ENCODE data around the gene CREBL2.

DNA sequence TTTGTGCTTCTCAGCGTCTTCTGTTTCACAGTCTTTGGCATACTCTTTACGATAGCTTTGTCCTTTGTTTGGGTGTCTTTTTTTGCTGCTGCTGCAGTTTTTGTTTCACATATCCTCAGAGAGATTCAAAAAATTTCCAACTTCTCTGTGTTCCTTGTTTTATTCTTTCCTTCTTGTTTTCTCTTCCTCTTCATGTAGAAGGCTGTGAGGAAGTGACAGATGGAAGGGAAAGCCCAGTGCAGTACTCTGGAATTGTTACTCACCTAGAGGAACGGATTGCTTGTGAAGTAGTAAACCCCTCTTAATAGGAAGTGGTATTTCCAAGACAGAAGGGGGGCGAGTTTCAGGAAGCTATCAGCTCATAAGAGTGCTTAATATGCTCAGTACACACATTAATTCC is 1.7 kb downstream of the CREBL2 start:
- TF ChIP-seq GLIS3 (CRISPR knock-in tag; IDR thresholded peaks at IDR 0.05) (no peak), ZFP3 (CRISPR knock-in tag; IDR thresholded peaks at IDR 0.05) (no peak), RARB (CRISPR knock-in tag; IDR thresholded peaks at IDR 0.05) (no peak), TCF4 (CRISPR knock-in tag; IDR thresholded peaks at IDR 0.05; ENCODE audit: borderline replicate concordance) (no peak)
- TF ChIP-seq, protein P1, sequence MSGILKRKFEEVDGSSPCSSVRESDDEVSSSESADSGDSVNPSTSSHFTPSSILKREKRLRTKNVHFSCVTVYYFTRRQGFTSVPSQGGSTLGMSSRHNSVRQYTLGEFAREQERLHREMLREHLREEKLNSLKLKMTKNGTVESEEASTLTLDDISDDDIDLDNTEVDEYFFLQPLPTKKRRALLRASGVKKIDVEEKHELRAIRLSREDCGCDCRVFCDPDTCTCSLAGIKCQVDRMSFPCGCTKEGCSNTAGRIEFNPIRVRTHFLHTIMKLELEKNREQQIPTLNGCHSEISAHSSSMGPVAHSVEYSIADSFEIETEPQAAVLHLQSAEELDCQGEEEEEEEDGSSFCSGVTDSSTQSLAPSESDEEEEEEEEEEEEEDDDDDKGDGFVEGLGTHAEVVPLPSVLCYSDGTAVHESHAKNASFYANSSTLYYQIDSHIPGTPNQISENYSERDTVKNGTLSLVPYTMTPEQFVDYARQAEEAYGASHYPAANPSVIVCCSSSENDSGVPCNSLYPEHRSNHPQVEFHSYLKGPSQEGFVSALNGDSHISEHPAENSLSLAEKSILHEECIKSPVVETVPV (CRISPR knock-in tag; IDR thresholded peaks at IDR 0.05), result no peak
- TF ChIP-seq, protein P2, sequence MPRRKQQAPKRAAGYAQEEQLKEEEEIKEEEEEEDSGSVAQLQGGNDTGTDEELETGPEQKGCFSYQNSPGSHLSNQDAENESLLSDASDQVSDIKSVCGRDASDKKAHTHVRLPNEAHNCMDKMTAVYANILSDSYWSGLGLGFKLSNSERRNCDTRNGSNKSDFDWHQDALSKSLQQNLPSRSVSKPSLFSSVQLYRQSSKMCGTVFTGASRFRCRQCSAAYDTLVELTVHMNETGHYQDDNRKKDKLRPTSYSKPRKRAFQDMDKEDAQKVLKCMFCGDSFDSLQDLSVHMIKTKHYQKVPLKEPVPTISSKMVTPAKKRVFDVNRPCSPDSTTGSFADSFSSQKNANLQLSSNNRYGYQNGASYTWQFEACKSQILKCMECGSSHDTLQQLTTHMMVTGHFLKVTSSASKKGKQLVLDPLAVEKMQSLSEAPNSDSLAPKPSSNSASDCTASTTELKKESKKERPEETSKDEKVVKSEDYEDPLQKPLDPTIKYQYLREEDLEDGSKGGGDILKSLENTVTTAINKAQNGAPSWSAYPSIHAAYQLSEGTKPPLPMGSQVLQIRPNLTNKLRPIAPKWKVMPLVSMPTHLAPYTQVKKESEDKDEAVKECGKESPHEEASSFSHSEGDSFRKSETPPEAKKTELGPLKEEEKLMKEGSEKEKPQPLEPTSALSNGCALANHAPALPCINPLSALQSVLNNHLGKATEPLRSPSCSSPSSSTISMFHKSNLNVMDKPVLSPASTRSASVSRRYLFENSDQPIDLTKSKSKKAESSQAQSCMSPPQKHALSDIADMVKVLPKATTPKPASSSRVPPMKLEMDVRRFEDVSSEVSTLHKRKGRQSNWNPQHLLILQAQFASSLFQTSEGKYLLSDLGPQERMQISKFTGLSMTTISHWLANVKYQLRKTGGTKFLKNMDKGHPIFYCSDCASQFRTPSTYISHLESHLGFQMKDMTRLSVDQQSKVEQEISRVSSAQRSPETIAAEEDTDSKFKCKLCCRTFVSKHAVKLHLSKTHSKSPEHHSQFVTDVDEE (CRISPR knock-in tag; IDR thresholded peaks at IDR 0.05), result no peak

Measured in SK-N-SH treated with all-trans-retinoic acid at 6 μM for 48 hours (cell line).